H1 (cell line): Measurements from ENCODE around the gene TIGD6. TPM values are rescaled to one million over a fixed set of nuclear protein-coding genes. Genes with fewer than 3 reads are reported as not detected.

Experiments used
- CTCF ChIA-PET: fragments of 300-600 bp; sonication (Branson Sonifier 250); formaldehyde crosslinking; loops from one replicate; lab custom pipeline; 2021; ENCODE audit not compliant: partially characterized antibody; lab: Charles Lee
- POLR2A ChIA-PET: fragments of 300-600 bp; sonication (Branson Sonifier 250); formaldehyde crosslinking; loops from one replicate; lab custom pipeline; 2021; ENCODE audit warnings: inconsistent platforms; ENCODE audit not compliant: partially characterized antibody; lab: Charles Lee
- DNase-seq, 2 experiments: peaks; one replicate each; pipeline versions ENCODE4 v3.0.0 to v3.0.0-alpha.2; 2010 to 2022; ENCODE audit warnings: low spot score in 2 of 2, low read depth in 1 of 2, mixed read lengths in 1 of 2
- FAIRE-seq: peaks from 2 replicates; lab custom pipeline; 2011; peaks lifted over from hg19 to GRCh38; lab: Jason Lieb, UNC
- H2AFZ ChIP-seq: 2 replicates; pipeline ENCODE4 v1.8.1; 2012; ENCODE audit warnings: low read length, inconsistent platforms
- H2AK5ac ChIP-seq: 2 replicates; pipeline ENCODE4 v1.6.1; 2013; ENCODE audit warnings: low read depth, low read length
- H2BK120ac ChIP-seq: replicated peaks from 2 replicates; pipeline ENCODE3; 2013; ENCODE audit warnings: low read depth, low read length, inconsistent platforms
- H2BK12ac ChIP-seq: 2 replicates; pipeline ENCODE4 v1.6.1; 2013; ENCODE audit warnings: low read depth, low read length
- H2BK15ac ChIP-seq: 2 replicates; pipeline ENCODE4 v1.6.1; 2013; ENCODE audit warnings: low read length
- H2BK20ac ChIP-seq: 2 replicates; pipeline ENCODE4 v1.6.1; 2013; ENCODE audit warnings: low read length
- H2BK5ac ChIP-seq: 2 replicates; pipeline ENCODE4 v1.6.1; 2013; ENCODE audit warnings: low read depth, low read length
- H3K14ac ChIP-seq: 2 replicates; pipeline ENCODE4 v1.6.1; 2013; ENCODE audit warnings: inconsistent platforms; ENCODE audit not compliant: insufficient read length
- H3K18ac ChIP-seq: 2 replicates; pipeline ENCODE4 v1.6.1; 2013; ENCODE audit warnings: low read length; ENCODE audit errors: extremely low read depth
- H3K23ac ChIP-seq: 2 replicates; pipeline ENCODE4 v1.6.1; 2013; ENCODE audit warnings: inconsistent platforms; ENCODE audit not compliant: insufficient read length
- H3K23me2 ChIP-seq: 2 replicates; pipeline ENCODE4 v1.6.1; 2013; ENCODE audit warnings: low read depth, low read length
- H3K27ac ChIP-seq: 2 replicates; pipeline ENCODE4 v1.6.1; 2011; ENCODE audit warnings: low read depth, low read length, inconsistent platforms
- H3K27me3 ChIP-seq, 4 experiments: replicated peaks in 1 of 4; 1 replicate in 1 of 4; 2 replicates in 3 of 4; pipeline versions ENCODE4 v1.6.1 to v1.8.1; 2011 to 2013; ENCODE audit warnings: low read length in 3 of 4, mild to moderate bottlenecking in 3 of 4, inconsistent platforms in 2 of 4, mixed read lengths in 2 of 4, moderate library complexity in 1 of 4; ENCODE audit not compliant: control insufficient read depth in 3 of 4, insufficient read depth in 3 of 4; ENCODE audit errors: extremely low read depth in 1 of 4
- H3K36me3 ChIP-seq, 4 experiments: 2 replicates each; pipeline versions ENCODE4 v1.6.1 to v1.8.1; 2011 to 2013; ENCODE audit warnings: mild to moderate bottlenecking in 4 of 4, low read length in 3 of 4, moderate library complexity in 2 of 4, control low read depth in 1 of 4, inconsistent platforms in 1 of 4; ENCODE audit not compliant: insufficient read depth in 4 of 4, control insufficient read depth in 2 of 4
- H3K4ac ChIP-seq: replicated peaks from 2 replicates; pipeline ENCODE3; 2013; ENCODE audit warnings: low read length, low read depth, mixed read lengths, inconsistent platforms; ENCODE audit not compliant: insufficient read length
- H3K4me1 ChIP-seq, 4 experiments: replicated peaks in 1 of 4; 1 replicate in 1 of 4; 2 replicates in 3 of 4; pipeline versions ENCODE4 v1.6.1 to v1.8.1; 2011 to 2013; ENCODE audit warnings: low read length in 3 of 4, inconsistent platforms in 2 of 4, mixed read lengths in 1 of 4; ENCODE audit not compliant: insufficient read depth in 4 of 4, control insufficient read depth in 3 of 4
- H3K4me2 ChIP-seq, 2 experiments: 2 replicates each; pipeline versions ENCODE4 v1.6.1 to v1.8.1; 2011 to 2013; ENCODE audit warnings: low read depth in 2 of 2, low read length in 2 of 2, control low read depth in 1 of 2, inconsistent platforms in 1 of 2, mild to moderate bottlenecking in 1 of 2; ENCODE audit not compliant: insufficient read depth in 1 of 2
- H3K4me3 ChIP-seq, 4 experiments: fragments of 200-600, 300-600 bp in 1 of 4; sonication (generic), shearing (Covaris generic), sonication (Bioruptor Twin) in 1 of 4; 2 replicates each; pipeline versions ENCODE4 v1.5.1 to v1.8.1; 2011 to 2016; ENCODE audit warnings: low read length in 4 of 4, low read depth in 3 of 4, control low read depth in 2 of 4, inconsistent platforms in 2 of 4, mild to moderate bottlenecking in 2 of 4, mixed read lengths in 1 of 4, moderate library complexity in 1 of 4; ENCODE audit not compliant: insufficient read depth in 2 of 4; ENCODE audit errors: extremely low read depth in 1 of 4
- H3K56ac ChIP-seq: replicated peaks from 2 replicates; pipeline ENCODE3; 2013; ENCODE audit warnings: low read depth, mild to moderate bottlenecking, mixed read lengths, low read length, inconsistent platforms; ENCODE audit not compliant: insufficient read length
- H3K79me1 ChIP-seq: 2 replicates; pipeline ENCODE4 v1.6.1; 2013; ENCODE audit warnings: low read depth, low read length, control low read depth
- H3K79me2 ChIP-seq, 2 experiments: 2 replicates each; pipeline versions ENCODE4 v1.6.1 to v1.8.1; 2012 to 2013; ENCODE audit warnings: low read length in 2 of 2, mild to moderate bottlenecking in 2 of 2, inconsistent platforms in 1 of 2; ENCODE audit not compliant: insufficient read depth in 2 of 2, control insufficient read depth in 1 of 2
- H3K9ac ChIP-seq, 4 experiments: replicated peaks in 1 of 4; 1 replicate in 1 of 4; 2 replicates in 3 of 4; pipeline versions ENCODE4 v1.6.1 to v1.8.1; 2011 to 2013; ENCODE audit warnings: low read depth in 3 of 4, low read length in 3 of 4, control low read depth in 2 of 4, mild to moderate bottlenecking in 2 of 4, moderate library complexity in 2 of 4, inconsistent platforms in 1 of 4; ENCODE audit errors: extremely low read depth in 1 of 4
- H3K9me3 ChIP-seq, 2 experiments: 2 replicates each; pipeline versions ENCODE4 v1.6.1 to v1.8.1; 2012 to 2013; ENCODE audit warnings: mild to moderate bottlenecking in 2 of 2, moderate library complexity in 2 of 2, control low read depth in 1 of 2, inconsistent platforms in 1 of 2, low read depth in 1 of 2, low read length in 1 of 2, mixed read lengths in 1 of 2; ENCODE audit not compliant: insufficient read depth in 2 of 2
- H4K20me1 ChIP-seq, 2 experiments: replicated peaks in 1 of 2; 2 replicates each; pipeline versions ENCODE3 to v1.8.1; 2011 to 2013; ENCODE audit warnings: inconsistent platforms in 2 of 2, low read length in 2 of 2, mild to moderate bottlenecking in 1 of 2; ENCODE audit not compliant: insufficient read depth in 2 of 2, control insufficient read depth in 1 of 2
- H4K5ac ChIP-seq: 2 replicates; pipeline ENCODE4 v1.6.1; 2013; ENCODE audit warnings: low read length, low read depth, mixed read lengths, inconsistent platforms; ENCODE audit not compliant: insufficient read length
- H4K8ac ChIP-seq: 2 replicates; pipeline ENCODE4 v1.8.0; 2013; ENCODE audit warnings: mild to moderate bottlenecking, moderate library complexity, low read length, inconsistent platforms; ENCODE audit not compliant: insufficient read depth; ENCODE audit errors: extremely low read depth
- H4K91ac ChIP-seq: replicated peaks from 2 replicates; pipeline ENCODE3; 2013; ENCODE audit warnings: low read length, mixed read lengths, inconsistent platforms; ENCODE audit not compliant: insufficient read length
- ASH2L ChIP-seq: fragments of 200-600, 300-600 bp; sonication (generic); IDR thresholded peaks from one replicate; pipeline ENCODE4 v1.7.1; 2017; ENCODE audit warnings: low read length
- CHD2 ChIP-seq: IDR thresholded peaks from 2 replicates; pipeline ENCODE4 v1.6.1; 2012; ENCODE audit warnings: low read length, improper control_type of control experiment
- JUN ChIP-seq: IDR thresholded peaks from 2 replicates; pipeline ENCODE4 v1.6.1; 2011; ENCODE audit warnings: low read depth, mild to moderate bottlenecking, improper control_type of control experiment, low read length
- JUND ChIP-seq: IDR thresholded peaks from 2 replicates; pipeline ENCODE4 v1.6.1; 2011; ENCODE audit warnings: mild to moderate bottlenecking, improper control_type of control experiment, low read length
- KDM1A ChIP-seq: fragments of 200-600, 300-600 bp; sonication (generic); IDR thresholded peaks from 2 replicates; pipeline ENCODE4 v1.7.1; 2016; ENCODE audit warnings: mild to moderate bottlenecking, low read length, borderline replicate concordance
- KDM4A ChIP-seq: IDR thresholded peaks from one replicate; pipeline ENCODE4 v1.7.1; 2012; ENCODE audit warnings: low read depth, mild to moderate bottlenecking, moderate library complexity, low read length, inconsistent platforms; ENCODE audit not compliant: severe bottlenecking
- MAFK ChIP-seq: IDR thresholded peaks from 2 replicates; pipeline ENCODE4 v1.6.1; 2012; ENCODE audit warnings: low read depth, mild to moderate bottlenecking, improper control_type of control experiment, low read length
- MAX ChIP-seq: IDR thresholded peaks from 2 replicates; pipeline ENCODE4 v1.6.1; 2012; ENCODE audit warnings: inconsistent platforms
- PHF8 ChIP-seq: fragments of 200-600 bp; sonication (generic); conservative IDR thresholded peaks from 2 replicates; pipeline ENCODE4 v1.7.1; 2012; ENCODE audit warnings: low read depth, mild to moderate bottlenecking, inconsistent platforms, low read length, moderate library complexity
- POLR2A ChIP-seq, 2 experiments: IDR thresholded peaks; 1 replicate in 1 of 2; 2 replicates in 1 of 2; pipeline ENCODE4 v1.6.1; 2011; ENCODE audit warnings: low read depth in 2 of 2, low read length in 2 of 2, mild to moderate bottlenecking in 2 of 2; ENCODE audit errors: control extremely low read depth in 1 of 2
- RXRA ChIP-seq: IDR thresholded peaks from 2 replicates; pipeline ENCODE4 v1.6.1; 2011; ENCODE audit warnings: low read depth, mild to moderate bottlenecking, low read length, moderate library complexity; ENCODE audit not compliant: insufficient read depth
- SAP30 ChIP-seq: fragments of 300-600 bp; sonication (generic); IDR thresholded peaks from 2 replicates; pipeline ENCODE4 v1.7.1; 2012; ENCODE audit warnings: low read length, moderate library complexity, mild to moderate bottlenecking, inconsistent platforms; ENCODE audit not compliant: insufficient read depth, insufficient replicate concordance
- SRF ChIP-seq: IDR thresholded peaks from 2 replicates; pipeline ENCODE4 v1.6.1; 2011; ENCODE audit warnings: mild to moderate bottlenecking, low read depth, low read length, moderate library complexity
- TAF7 ChIP-seq: optimal IDR thresholded peaks from 2 replicates; pipeline ENCODE3; 2011; ENCODE audit warnings: low read depth, mild to moderate bottlenecking, inconsistent platforms, low read length, moderate library complexity, borderline replicate concordance
- TEAD4 ChIP-seq: IDR thresholded peaks from 2 replicates; pipeline ENCODE4 v1.6.1; 2012; ENCODE audit warnings: low read depth, low read length, inconsistent platforms, mixed read lengths
- WGBS, 2 experiments: shearing (Covaris generic) in 1 of 2; methylation state at CpG; one replicate each; pipeline versions ENCODE4 v1.1.6 to v1.1.7; 2013 to 2015; ENCODE audit warnings: low lambda C conversion rate in 2 of 2, mixed read lengths in 2 of 2, inconsistent platforms in 1 of 2, low coverage in 1 of 2, missing lambda C conversion rate in 1 of 2; ENCODE audit not compliant: insufficient replicate concordance in 2 of 2, insufficient coverage in 1 of 2, insufficient read length in 1 of 2; ENCODE audit errors: extremely low coverage in 1 of 2, missing lambda C conversion rate in 1 of 2; 5-methylcytosine and 5-hydroxymethylcytosine counted together
- polyA plus RNA-seq, 7 experiments: library from polyadenylated mRNA; depleted of rRNA in 3 of 7; stranded (reverse) in 5 of 7; unstranded in 2 of 7; fragments of >200 nt in 5 of 7; fragments of 200-250 nt in 2 of 7; gene quantifications; 1 replicate in 5 of 7; 2 replicates in 1 of 7; 4 replicates in 1 of 7; pipeline versions ENCODE4 v1.2.1 to v1.2.3, GENCODE V29; 2011 to 2013; ENCODE audit warnings: missing spikeins in 2 of 7, mixed read lengths in 2 of 7
- total RNA-seq: library from RNA; stranded (reverse); fragmentation: NEBNext Ultra II Directional; extraction: Animal tissue kit (Norgen Biotek cat#: 25700); gene quantifications from 2 replicates; pipeline ENCODE4 v1.2.1, GENCODE V29; 2021

The TIGD6 gene
- total and polyA plus RNA-seq, 2 of the 8 experiments (the other 6 are each of a cell fraction or from before 2014, with no cell fraction given) = 1.3 to 2.4 TPM

DNA sequence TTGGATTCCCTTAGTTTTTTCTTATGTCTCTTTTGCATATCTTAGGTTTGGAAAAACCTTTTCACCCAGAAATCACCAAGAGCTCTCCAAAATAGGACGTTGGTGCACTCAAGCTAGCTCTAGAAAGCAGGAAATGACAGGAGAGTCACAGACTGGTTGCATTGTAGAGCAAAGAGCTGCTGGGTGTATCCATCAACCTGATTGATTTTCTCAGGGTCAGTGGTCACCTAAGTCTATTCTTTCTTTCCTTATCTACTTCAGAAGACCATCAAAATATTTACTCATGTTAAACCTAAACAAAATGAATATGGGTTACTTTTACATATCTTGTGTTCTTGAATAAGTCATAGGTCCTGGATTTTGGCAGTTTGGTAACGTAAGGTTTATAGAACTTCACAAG is 25.0 kb downstream of the TIGD6 start:
- Histone ChIP-seq H4K8ac (no peak overlapping the region), H2BK5ac (no peak overlapping the region), H3K23ac (no peak overlapping the region), H4K91ac (no peak overlapping the region), H3K9me3 (no peaks in the 10 kb centered on the region), H2BK12ac (no peak overlapping the region), H4K5ac (no peak overlapping the region), H3K9ac (no peak overlapping the region), H3K36me3 (peaks cover 0 to 3% (median 0%) of the 10 kb centered on the region in 4 experiments; a peak in 3 of 8 replicates), H2BK20ac (no peak overlapping the region), H3K56ac (no peak overlapping the region), H2AFZ (no peak overlapping the region), H2BK120ac (no peak overlapping the region), H2AK5ac (no peak overlapping the region), H3K4me1 (no peaks in the 10 kb centered on the region), H3K4ac (no peak overlapping the region), H3K79me1 (no peaks in the 10 kb centered on the region), H2BK15ac (no peak overlapping the region), H3K4me3 (no peak overlapping the region), H3K18ac (no peak overlapping the region), H3K4me2 (no peak overlapping the region), H3K14ac (no peak overlapping the region), H3K23me2 (no peaks in the 10 kb centered on the region), H4K20me1 (no peaks in the 10 kb centered on the region), H3K79me2 (no peaks in the 10 kb centered on the region), H3K27me3 (no peaks in the 10 kb centered on the region), H3K27ac (no peak overlapping the region)
- ChIA-PET CTCF (interaction anchor here (0.7 to 1.8 kb wide), 7 partner anchors 11 to 110 kb away, joined by 3 to 10 read pairs (median 3); no protein-coding TSS in a partner anchor), POLR2A (interaction anchor here (1.4 kb wide), 1 partner anchor 70 kb away, joined by 3 read pairs; no protein-coding TSS in a partner anchor)
- FAIRE-seq = no peak
- WGBS, 2 experiments = 70% methylated on average over 2 of the region's 2 CpGs; no CpG with 5 or more reads in 1 of the 2 experiments
- no peak for DNase-seq
- TF ChIP-seq TAF7 = no peak
- no peak for TF ChIP-seq PHF8
- TF ChIP-seq SRF = no peak
- no peak for TF ChIP-seq RXRA
- no peak for TF ChIP-seq SAP30
- no peak for TF ChIP-seq MAX
- no peak for TF ChIP-seq ASH2L
- no peak for TF ChIP-seq KDM4A
- TF ChIP-seq MAFK = no peak
- no peak for TF ChIP-seq POLR2A (IDR thresholded peaks at IDR 0.05; ENCODE audit: control extremely low read depth in 1 of 2, low read depth in 2 of 2, low read length in 2 of 2)
- TF ChIP-seq CHD2 = no peak
- no peak for TF ChIP-seq TEAD4
- no peak for TF ChIP-seq JUND
- no peak for TF ChIP-seq JUN
- TF ChIP-seq KDM1A = no peak
